NCI-H187 treated with DMSO at 0.1 percent for 48 hours (cell line): ENCODE data around the gene ARMC9.
"Not testable (repeated sequence)": the region's sequence is repeated elsewhere in the genome, so short reads cannot be mapped to it uniquely, and the experiment has no call there.

Source experiments
- DNase-seq: peaks from one replicate; lab custom pipeline; 2025; lab: John Stamatoyannopoulos, UW

The ARMC9 gene

DNA sequence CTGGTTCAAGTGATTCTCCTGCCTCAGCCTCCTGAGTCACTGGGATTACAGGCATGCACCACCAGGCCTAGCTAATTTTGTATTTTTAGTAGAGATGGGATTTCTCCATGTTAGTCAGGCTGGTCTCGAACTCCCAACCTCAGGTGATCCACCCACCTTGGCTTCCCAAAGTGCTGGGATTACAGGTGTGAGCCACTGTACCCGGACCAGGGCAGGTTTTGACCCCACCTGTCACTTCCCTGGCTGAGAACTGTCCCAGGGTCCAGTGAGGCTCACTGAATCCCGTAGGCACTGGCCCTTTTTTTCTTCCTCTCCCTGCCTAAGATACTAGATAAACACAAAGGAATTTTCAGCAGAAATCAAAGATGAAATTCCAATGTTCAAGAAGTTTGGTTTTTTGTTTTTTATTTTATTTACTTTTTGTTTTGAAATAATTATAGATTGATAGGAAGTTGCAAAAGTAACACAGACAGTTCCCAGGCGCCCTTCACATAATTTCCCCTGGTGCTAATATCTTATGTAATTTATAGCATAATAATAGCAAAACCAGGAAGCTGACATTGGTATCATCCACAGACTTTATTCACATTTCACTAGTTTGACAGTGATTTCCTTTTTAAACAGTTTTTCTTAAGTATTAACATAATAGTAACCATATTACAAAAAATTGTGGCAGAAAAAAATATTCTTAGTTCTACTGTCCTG, 144.7 kb downstream of the ARMC9 start:
- DNase-seq: no peak

DNA sequence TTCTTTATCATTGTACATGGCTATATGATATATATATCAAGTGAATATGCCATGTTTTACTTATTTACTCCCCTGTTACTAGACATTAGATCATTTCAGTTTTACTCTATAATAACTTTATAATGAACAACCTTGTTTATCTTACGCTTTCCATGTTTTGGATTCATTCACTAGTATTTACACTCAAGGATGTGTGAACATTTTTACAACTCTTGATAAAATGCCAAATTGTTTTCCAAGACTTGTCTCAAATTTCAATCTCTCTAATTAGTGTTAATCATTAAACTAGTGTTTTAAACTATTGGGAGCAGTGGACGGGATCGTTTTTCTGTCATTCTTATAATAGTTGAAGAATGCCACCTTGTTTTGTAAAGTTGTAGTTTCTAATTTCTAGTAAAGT, 145.6 kb downstream of the ARMC9 start:
- no peak for DNase-seq

DNA sequence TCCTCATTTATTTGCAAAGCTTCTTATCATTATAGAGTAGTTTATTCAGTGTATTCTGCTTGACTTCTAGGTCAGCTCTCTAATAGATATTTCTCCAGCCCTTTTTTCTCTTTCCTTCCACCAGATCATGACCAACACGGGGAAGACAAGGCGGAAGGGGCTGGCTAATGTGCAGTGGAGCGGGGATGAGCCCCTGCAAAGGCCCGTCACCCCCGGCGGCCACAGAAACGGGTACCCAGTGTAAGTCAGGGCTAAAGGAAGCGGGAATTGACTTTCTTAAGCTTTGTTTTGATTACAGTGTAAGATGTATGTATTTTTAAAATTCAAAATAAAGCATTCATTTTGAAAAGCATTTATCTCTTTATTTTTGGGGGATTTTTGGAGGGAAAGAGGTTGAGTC, 146.4 kb downstream of the ARMC9 start:
- DNase-seq: no peak

DNA sequence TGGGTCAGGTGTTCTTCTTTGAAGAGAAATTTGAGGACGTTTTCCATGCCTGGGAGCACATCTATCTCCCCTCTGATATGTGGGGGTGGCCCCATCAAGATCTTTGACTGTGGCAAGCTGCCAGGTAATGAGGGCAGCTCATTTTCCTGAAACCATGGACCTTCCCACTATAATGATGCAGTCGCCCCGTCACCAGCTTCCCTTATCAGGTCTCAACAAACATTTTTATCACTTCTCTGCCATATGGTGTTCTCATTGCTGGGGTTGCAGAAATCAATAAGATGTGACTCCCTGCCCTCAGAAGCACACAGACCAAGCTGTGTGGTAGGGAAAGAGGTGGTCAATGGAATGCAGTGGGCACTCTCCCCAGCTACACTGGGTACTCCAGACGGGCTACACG, 148.7 kb downstream of the ARMC9 start:
- DNase-seq: no peak

DNA sequence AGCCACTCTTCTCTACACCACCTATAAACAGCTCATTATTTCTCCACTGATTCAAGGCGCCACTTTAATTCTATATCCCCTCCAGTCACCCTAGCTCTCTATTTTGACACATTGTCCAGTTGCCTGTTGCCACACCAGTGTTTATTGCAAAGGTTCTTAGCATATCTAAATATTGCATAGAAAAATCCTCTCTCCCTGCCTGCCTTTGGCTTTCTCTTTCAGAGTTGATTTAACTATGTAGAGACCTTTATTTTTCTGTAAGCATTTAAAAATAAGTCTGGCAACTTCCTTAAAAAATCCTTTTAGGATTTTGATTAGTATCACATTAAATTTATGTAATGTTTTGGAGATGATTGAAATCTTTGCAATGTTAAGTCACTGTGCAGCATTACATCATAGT, 149.2 kb downstream of the ARMC9 start:
- DNase-seq: no peak

DNA sequence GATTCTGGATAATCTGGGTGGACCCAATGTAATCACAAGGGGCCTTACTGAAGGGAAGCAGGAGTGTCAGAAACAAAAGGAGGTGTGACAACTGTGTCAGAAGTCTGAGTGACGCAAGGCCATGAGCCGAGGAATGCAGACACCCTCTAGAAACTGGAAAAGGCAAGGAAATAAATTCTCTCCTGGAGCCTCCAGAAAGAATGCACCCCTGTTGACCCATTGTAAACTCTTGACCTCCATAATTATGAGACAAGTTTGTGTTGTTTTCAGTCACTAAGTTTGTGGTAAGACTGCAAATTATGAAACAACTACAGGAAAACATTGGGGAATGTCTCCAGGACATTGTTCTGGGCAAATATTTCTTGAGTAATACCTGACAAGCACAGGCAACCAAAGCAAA, 149.7 kb downstream of the ARMC9 start:
- DNase-seq: no peak

DNA sequence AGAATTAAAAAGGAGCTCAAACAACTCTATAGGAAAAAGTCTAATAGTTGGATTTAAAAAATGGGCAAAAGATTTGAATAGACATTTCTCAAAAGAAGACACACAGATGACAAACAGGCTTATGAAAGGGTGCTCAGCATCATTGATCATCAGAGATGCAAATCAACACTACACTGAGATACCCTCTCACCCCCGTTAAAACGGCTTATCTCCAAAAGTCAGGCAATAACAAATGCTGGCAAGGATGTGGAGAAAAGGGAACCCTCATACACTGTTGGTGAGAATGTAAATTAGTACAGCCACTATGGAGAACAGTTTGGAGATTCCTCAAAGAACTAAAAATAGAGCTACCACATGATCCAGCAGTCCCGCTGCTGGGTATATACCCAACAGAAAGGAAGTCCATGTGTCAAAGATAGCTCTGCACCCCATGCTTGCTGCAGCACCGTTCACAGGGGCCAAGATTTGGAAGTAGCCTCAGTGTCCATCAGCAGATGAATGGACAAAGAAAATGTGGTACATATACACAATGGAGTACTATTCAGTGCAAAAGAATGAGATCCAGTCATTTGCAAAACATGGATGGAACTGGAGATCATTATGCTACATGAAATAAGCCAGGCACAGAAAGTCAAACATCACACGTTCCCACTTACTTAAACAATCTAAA, 150.4 kb downstream of the ARMC9 start:
- DNase-seq: no peak

DNA sequence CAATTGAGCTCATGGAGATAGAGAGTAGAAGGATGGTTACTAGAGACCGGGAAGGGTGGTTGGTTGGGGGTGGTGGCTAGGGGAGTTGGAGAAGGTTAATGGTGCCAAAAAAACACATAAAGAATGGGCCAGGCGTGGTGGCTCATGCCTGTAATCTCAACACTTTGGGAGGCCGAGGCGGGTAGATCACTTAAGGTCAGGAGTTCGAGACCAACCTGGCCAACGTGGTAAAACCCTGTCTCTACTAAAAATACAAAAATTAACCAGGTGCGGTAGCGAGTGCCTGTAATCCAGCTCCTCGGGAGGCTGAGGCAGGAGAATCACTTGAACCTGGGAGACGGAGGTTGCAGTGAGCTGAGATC, 150.9 kb downstream of the ARMC9 start:
- DNase-seq: not testable (repeated sequence)

DNA sequence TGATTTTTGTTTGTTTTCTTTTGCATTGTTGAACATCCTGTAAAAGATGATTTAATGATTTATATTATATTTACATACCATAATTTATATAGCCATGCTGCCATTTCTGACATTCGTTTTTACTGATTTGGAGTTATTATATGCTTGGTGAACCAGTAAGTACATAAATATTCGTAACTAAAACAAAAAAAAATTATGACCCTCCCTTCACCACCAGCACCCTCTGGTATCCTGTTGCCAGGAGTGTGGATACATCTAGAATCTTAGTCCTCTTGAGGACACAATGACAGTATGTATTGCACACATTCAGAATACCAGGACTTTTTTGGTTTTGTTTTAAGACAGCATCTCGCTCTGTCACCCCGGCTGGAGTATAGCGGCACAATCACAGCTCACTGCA, 153.2 kb downstream of the ARMC9 start:
- no peak for DNase-seq

DNA sequence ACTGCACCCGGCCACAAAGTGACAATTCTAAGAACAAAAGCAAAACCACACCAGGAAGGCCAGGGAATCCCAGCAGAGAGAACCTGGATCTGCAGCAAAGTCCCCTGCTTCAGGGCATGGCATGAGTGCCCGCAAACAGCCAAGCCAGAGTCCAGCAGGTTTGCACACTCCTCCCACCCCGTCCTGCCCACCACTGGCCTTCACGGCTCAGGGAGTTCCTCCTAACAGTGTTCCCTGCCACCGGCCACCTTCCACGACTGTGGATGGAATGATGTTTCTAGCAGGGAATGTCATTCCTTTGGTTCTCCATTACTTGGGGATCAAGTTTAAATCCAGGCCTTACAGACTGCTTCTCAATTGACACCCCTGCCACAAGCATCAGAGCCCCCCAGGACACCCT, 155.0 kb downstream of the ARMC9 start:
- no peak for DNase-seq

DNA sequence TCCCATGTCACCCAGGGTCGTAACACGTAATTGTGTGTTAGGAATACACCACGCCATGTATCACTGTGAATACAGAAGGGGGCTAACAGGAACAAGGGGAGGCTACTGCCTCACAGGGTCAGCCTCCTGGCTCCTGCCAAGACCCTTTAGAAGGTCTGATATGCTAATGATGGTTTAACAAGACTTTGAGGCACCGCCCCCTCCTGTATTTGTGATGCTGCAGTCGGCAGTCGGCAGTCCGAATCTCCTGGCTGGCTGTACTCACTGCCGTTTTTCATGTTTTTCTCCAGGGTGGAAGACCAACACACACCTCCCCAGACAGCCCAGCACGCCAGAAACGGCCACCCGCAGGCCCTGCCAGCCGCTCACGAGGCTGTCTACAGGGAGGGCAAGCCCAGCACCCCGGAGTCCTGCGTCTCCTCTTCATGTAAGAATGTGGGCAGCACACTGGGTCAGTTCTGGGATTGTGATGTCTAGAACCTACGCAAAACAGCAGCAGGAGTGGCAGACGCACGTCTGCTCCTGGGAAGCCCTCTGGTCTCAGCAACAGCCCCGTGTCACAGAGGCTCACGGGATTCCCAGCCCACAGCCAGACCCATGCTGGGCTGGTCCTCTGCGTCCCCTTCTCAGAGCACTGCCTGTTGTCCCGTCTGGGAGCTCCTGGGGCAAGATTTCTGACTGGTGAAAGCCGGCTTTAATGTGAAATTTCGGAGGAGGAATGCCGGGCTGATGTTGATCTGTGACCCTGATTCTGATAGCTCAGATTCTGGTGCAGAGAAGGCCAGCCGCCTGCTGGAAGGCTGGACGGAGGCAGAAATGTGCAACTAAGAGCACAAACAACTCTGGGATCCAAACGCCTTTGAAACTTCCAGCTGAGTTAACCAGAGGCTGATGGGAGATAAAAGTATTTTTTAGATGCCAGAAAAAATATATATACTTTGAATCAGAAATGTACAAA, 157.4 kb downstream of the ARMC9 start:
- DNase-seq: no peak

DNA sequence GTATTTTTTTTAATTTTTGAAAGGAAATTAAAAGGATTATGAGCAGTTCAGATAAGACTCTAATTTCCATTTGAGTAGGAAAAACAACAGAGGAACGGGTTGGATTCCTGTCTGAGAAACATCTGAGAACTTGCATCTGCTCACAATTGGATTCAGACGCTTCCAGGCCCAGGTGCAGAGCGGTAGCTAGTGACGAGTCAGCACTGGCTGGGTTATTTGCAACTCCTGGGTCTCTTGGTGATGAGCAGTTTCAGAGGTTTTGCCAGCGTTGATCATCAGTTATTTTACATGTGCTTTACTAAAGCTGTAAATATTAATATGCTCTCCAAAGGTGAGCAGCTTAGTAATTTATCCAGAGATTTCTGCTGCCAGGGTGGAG, 158.0 kb downstream of the ARMC9 start:
- DNase-seq: no peak

DNA sequence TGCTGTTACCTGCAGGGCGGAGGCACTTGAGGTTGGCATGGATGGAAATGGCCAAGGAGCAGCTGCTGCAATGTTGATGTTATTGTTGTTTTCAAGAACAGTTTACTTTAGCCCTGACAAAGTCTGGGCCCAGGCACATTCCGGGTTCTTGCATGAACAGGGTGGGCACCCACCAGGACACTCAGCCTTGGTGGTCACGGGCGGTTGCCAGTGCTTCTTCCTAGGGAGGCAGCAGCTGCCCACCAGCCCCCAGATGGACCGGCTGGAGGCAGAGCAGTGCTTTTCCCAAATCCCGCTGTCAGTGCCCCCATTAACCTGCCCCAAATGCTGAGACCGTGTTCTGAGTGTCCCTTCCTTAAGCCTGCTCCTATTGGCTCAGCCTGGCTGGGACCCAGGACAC, 158.6 kb downstream of the ARMC9 start:
- DNase-seq: no peak

DNA sequence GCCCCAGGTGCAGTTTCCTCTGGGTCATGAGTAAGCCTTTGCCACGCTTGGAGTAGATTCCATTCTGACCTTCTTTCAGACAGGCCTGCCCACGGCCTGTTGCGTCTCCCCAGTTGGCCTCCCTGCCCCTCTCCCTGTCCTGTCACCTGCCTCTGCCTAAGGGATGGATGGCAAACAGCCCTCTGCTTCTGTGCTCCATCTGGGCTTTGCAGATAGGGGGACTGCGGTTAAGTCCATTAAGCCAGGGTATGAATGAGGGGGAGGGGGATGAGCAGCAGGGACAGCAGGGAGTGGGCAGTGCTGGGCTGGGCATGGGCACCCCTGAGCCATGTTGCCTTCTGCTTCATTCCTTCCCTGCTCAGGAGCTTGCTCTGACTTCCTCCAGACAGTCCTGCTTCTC, 159.5 kb downstream of the ARMC9 start:
- DNase-seq: no peak

DNA sequence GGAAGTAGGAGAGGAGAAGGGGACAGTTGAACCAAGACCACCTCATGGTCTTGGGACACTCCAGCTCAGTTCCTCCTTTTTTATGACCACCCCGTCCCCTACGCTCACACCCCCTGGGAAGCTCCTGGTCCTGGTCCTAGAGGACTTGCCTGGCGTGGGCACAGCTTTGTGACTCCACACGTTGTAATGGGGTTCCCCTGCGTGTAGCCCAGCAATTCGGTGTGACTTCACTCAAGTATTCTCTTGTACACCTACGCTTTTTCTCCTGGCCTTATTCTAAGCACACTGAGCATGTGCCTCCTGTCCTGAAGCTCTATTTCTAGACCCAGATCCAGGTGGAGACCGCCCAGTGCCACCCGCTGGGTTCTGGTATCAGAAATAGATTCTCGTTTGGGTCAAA, 161.0 kb downstream of the ARMC9 start:
- DNase-seq: no peak

DNA sequence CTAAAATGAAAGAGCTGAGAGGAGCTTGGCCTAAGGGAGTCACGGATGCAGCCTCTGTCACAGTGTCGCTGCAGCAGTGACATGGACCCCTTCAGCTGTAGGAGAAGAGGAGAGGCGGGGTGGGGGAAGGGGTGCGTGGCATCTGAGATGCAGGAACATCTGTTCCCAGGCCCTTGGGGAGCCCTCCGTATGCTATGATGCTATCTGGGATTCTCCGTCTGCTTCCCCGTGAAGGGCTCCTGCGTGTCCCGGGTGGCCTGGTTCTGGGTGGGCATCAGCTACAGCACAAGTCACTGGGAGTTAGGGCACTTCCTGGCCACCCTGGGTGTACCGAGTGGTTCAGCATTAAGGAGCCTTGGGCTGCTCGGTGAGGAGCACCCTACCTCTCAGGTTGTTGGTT, 161.5 kb downstream of the ARMC9 start:
- no peak for DNase-seq

DNA sequence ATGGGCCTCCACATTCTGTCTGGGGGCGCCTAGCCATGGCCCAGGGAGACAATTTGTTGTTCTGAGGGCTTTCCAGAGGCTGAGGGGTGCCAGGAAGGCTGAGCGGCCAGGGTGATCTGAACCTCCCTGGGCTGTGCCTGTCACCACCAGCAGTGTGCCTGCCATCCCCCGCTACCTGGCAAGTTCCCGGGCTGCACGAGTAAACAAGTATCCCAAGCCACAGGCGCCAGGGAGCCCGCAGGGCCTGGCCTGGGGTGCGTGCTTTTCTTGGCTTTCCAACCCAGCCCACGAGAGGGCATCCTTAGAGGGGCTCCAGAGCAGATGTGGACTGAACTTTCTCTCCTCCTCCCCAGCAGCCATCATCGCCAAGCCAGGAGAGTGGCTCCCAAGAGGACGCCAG, 162.0 kb downstream of the ARMC9 start:
- no peak for DNase-seq

DNA sequence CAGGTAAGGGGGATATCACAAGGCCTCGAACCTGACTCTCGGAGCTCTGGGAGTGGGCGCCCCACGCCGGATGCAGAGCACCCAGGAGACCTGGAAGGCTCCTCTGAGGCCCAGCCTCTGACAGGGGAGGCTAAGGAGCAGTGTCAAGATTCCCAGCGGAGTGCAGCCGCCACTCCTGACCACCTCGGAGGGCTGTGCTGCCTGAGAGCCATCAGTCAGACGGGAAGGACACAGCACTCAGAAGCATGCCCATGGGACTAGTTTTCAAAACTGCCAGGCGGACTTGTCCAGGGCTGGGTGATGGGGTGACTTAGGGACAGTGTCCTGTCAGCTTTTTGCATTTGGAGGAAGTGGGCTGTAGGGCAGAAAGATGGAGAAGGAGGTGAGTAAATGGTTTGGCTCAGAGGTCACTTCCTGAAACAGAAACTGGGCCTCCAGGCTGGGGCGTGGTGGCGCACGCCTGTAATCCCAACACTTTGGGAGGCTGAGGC, 162.5 kb downstream of the ARMC9 start:
- no peak for DNase-seq

DNA sequence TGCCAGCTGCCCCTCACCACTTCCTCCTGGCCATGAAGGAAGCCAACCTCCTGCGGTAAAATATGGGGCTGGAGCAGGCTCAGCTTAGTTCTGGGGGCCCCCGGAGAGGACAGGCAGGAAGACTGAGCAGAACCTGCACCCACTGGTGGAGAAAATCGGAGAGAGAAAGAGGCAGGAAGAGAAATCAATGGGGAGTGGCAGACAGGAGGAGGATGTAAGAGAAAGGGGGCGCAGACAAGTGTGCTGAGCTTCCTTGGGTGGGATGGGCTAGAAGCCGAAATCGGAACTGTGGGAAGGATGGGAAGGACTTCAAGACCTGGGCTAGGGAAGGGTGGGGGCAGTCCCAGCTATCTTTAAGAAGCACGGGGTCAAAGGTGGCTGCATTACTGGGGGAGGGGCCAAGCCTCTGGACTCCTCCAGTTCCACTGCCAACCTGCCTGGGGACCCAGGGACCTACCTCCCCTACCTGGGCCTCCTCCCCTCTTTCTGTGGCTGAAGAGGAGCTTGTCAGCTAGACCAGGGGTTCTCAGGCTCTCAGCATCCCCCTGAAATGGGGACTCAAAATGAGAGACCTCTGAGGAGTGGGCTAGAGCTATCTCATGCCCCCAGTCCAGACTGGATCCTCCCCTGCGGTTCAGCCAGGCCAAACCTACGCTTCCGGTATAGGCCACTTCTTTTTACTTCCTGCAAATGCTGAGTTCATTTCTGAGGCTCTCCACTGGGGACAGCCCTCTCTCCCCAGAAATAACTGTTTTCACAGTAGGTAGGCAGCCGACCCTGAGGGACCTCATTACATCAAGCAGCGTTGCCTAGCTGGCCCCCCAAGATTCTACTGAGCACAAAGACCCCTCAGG, 163.5 kb downstream of the ARMC9 start:
- no peak for DNase-seq

DNA sequence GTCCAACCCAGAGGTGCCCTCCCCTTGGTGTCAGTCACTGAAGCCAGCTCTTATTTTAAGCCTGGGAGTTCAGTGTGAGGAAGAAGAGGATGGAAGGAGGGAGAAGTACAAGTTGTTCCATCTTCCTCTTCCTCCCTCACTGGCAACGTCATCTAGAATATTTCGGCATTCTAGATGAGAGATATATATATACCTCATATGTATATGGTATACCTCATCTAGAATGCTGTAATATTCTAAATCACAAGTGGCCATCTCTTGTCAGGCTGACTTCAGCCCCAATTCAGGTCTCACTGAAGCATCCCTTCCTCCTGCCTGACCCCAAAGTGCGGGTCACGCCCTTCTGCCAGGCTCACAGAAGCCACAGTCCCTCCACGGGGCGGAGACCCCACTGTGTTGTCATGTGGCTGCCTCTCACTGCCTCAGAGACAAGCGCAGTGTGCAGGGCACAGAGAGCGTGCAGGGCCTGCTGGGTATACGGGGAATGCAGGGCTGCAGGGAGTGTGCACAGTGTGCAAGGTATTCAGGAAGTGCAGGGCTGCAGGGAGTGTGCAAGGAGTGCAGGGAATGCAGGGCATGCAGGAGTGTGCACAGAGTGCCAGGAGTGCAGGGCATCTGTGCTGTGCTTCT, 164.2 kb downstream of the ARMC9 start:
- DNase-seq: no peak

DNA sequence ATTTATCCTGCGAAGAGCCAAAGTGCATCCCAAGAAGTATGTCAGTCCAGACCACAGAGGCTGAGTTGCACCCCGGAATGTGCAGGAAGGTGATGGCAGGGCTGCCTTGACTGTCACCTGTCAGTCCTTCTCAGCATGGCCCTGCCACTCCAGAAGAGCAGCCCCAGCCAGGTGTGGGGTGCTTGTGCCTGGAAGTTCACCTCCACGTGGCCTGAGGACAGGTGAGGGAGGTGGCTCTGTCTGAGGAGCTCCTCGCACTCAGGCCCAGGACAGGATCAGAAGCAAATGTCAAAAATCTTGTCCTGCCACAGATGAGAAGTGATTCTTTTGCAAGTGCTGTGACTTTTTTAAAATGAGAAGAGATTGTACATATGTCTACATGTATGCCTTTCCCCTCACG, 165.6 kb downstream of the ARMC9 start:
- DNase-seq: no peak
